Ishikawa (cell line): Measurements from ENCODE around the gene LAMA3.

ENCODE experiments used
- CEBPB ChIP-seq: IDR thresholded peaks from 2 replicates; pipeline ENCODE4 v1.6.1; 2012
- CREB1 ChIP-seq: IDR thresholded peaks from 2 replicates; pipeline ENCODE4 v1.6.1; 2012; ENCODE audit warnings: low read depth
- EGR1 ChIP-seq: IDR thresholded peaks from 2 replicates; pipeline ENCODE4 v1.6.1; 2012
- EP300 ChIP-seq: IDR thresholded peaks from 2 replicates; pipeline ENCODE4 v1.6.1; 2012; ENCODE audit warnings: borderline replicate concordance
- FOXM1 ChIP-seq: IDR thresholded peaks from 2 replicates; pipeline ENCODE4 v1.6.1; 2012; ENCODE audit warnings: low read depth, borderline replicate concordance
- NFIC ChIP-seq: IDR thresholded peaks from 2 replicates; pipeline ENCODE4 v1.6.1; 2012
- RAD21 ChIP-seq: IDR thresholded peaks from 2 replicates; pipeline ENCODE4 v1.6.1; 2012; ENCODE audit warnings: low read depth
- REST ChIP-seq: IDR thresholded peaks from 2 replicates; pipeline ENCODE4 v1.6.1; 2012; ENCODE audit warnings: low read depth, mild to moderate bottlenecking
- TAF1 ChIP-seq: IDR thresholded peaks from 2 replicates; pipeline ENCODE4 v1.6.1; 2012; ENCODE audit warnings: low read depth, mild to moderate bottlenecking
- TCF12 ChIP-seq: IDR thresholded peaks from 2 replicates; pipeline ENCODE4 v1.6.1; 2012; ENCODE audit warnings: low read depth
- TEAD4 ChIP-seq: IDR thresholded peaks from 2 replicates; pipeline ENCODE4 v1.6.1; 2012
- YY1 ChIP-seq: IDR thresholded peaks from 2 replicates; pipeline ENCODE4 v1.6.1; 2012; ENCODE audit warnings: low read depth
- ZBTB7A ChIP-seq: IDR thresholded peaks from 2 replicates; pipeline ENCODE4 v1.6.1; 2012; ENCODE audit warnings: low read depth
- TF ChIP-seq, protein P1 (sequence below): IDR thresholded peaks from 2 replicates; pipeline ENCODE4 v1.6.1; 2012
- TF ChIP-seq, protein P2 (sequence below): IDR thresholded peaks from 2 replicates; pipeline ENCODE4 v1.6.1; 2012

Gene LAMA3

DNA sequence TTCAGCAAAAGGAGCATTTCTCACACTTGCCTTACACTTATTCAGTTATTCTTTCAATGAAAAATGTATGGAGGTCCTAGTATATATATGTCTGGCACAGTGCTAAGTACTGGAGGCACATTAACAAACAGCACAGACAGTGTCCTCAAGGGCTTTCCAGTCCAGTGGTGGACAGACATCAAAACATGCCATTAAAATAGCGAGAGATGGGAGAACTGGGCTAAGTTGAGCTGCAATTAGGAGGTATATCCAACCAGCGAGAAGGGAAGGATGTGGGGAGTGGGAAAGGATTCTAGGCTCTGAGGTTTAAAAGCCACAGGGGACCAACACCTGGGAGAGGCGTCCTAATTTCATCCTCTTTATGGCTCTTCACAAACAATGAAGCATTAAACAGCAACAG lies 197.8 kb downstream of the LAMA3 start:
- TF ChIP-seq REST, result no peak
- TF ChIP-seq TEAD4, result no peak
- no peak for TF ChIP-seq ZBTB7A

- TF ChIP-seq TEAD4 (no peak), YY1 (no peak), TCF12 (no peak), REST (no peak), CEBPB (no peak), NFIC (no peak), RAD21 (no peak), FOXM1 (no peak), EGR1 (no peak), CREB1 (no peak), ZBTB7A (no peak)
- TF ChIP-seq, protein P1, sequence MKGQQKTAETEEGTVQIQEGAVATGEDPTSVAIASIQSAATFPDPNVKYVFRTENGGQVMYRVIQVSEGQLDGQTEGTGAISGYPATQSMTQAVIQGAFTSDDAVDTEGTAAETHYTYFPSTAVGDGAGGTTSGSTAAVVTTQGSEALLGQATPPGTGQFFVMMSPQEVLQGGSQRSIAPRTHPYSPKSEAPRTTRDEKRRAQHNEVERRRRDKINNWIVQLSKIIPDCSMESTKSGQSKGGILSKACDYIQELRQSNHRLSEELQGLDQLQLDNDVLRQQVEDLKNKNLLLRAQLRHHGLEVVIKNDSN, result no peak
- TF ChIP-seq, protein P2, sequence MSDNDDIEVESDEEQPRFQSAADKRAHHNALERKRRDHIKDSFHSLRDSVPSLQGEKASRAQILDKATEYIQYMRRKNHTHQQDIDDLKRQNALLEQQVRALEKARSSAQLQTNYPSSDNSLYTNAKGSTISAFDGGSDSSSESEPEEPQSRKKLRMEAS, result no peak
Measured at GRCh38 chr18:23887493-23887892, 198.2 kb downstream of the LAMA3 start.

- TF ChIP-seq YY1 (no peak), TAF1 (no peak), TCF12 (no peak), ZBTB7A (no peak), NFIC (no peak), RAD21 (no peak), EP300 (no peak), TEAD4 (no peak), CREB1 (no peak), CEBPB (no peak)
- TF ChIP-seq, protein P1, result no peak
Measured at GRCh38 chr18:23888881-23889280, 199.6 kb downstream of the LAMA3 start.

DNA sequence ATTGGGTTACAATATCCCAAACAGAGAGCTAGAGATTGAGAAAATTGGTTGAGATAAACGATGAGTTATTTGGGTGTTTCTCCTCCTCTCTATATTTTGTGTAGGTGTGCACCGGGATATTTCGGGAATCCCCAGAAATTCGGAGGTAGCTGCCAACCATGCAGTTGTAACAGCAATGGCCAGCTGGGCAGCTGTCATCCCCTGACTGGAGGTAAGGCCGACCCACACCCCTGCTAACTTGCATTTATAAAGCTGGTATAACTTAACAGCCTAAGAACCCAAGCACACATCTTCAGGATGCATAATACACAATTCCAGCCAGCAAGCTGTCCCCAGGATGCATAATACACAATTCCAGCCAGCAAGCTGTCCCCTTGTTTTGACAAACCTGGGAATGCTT lies 200.7 kb downstream of the LAMA3 start:
- TF ChIP-seq, protein P1, result no peak
- TF ChIP-seq EP300 (no peak), CEBPB (no peak), FOXM1 (no peak), TCF12 (no peak), ZBTB7A (no peak), EGR1 (no peak), NFIC (no peak), REST (no peak), RAD21 (no peak), YY1 (no peak), CREB1 (no peak), TEAD4 (no peak), TAF1 (no peak)
- TF ChIP-seq, protein P2, result no peak

DNA sequence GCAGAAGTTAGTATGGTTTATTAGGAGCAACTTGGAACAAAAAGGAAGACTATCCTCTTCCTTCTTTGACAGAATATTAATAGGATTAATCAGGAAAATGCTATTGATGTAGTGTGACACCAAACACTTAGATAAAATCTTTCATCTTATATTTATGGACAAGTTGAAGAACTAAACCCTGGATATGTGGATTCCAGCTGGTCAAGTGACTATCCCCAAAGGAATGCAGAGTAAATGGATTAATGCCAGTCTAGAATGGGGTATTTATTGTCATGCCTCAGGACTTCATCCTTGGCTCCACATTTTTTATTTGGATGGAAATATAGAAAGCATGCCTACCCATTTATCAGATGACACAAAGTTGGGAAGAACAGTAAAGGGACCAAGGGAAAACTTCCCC lies 201.3 kb downstream of the LAMA3 start:
- TF ChIP-seq TEAD4 (peak; percentile 47; the same call in 1 of the 2 replicates), REST (no peak), NFIC (peak; percentile 31; the same call in 1 of the 2 replicates)
